CD4-positive, alpha-beta T cell treated with Interferon gamma for 1 hour (primary cell): ENCODE results near the gene THAP10.
A peak's percentile ranks its signal among the peaks of the same experiment; 100 is the strongest.
"Not testable (repeated sequence)": the region's sequence is repeated elsewhere in the genome, so short reads cannot be mapped to it uniquely, and the experiment has no call there.

Experiments
- DNase-seq: peaks from one replicate; pipeline ENCODE4 v3.0.0-alpha.2; 2020

The THAP10 gene

DNA sequence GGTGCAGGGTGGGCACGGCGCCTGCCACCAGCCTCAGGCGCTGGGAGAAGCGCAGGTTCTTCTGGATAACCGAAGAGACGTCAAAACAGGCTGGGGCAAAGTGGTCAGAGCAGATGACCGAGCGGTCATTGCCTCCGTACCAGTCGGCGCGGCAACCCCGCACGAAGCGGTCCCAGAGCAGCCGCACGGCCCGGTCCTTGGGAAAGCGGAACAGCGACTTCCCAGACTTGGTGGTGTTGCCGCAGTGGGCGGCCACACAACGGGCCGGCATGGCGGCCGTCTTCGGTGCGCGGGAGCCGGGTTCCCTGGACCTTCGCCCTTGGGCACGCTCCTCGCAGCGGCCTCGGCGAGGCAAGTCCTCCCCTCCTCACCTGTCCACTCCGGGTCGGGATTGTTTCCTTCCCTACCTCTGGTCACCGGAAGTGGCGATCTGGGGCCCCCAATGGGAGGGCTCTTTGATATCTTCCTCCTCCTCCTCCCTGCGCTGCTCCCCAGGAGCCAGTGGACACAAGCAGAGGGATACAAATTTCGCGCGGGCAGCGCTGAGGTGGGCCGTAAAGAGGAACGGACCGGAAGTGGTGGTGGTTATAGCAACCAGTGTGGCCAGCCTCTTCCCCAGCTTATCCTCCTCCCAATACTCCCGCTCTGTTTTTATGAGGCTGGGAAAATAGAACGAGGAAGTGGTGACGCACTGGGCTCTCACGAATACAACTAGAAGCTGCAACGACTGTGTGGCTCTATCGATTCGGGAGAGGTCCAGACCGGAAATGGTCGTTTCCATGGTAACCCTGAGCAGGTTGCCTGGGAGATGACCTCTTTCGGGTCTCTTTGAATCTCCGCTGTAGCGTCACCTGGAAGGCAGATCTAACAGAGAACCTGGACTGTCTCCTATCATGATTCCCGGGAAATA is at the start of gene THAP10, which contains the start of gene LRRC49:
THAP10 (minus strand) TSS at position 432 of the 910 bp plus-strand sequence; CDS start at position 271, 161 bp downstream.
LRRC49 (plus strand) TSS at position 825 of the 910 bp plus-strand sequence; CDS start at position 894, 69 bp downstream.
- DNase-seq, result peak; percentile 33

DNA sequence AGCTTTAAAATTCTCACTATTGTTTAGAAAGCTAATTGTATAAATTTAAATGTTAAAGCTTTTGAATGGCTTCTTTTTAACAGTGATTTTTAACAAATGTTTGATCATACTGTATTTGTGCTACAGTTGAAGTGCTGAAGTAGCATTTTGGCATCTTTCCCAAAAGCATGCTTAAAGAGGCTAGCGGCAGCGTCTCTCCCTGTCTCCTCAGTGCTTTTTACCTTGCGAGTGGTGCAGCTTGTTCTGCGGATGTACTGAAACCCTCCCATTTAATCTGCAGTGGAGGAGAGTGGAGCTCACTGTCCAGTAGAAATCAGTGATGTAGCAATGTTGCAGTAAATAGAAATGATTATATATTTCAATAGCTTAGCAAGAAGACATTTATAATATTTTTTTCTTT is 44.1 kb upstream of the THAP10 start:
- DNase-seq, result no peak

DNA sequence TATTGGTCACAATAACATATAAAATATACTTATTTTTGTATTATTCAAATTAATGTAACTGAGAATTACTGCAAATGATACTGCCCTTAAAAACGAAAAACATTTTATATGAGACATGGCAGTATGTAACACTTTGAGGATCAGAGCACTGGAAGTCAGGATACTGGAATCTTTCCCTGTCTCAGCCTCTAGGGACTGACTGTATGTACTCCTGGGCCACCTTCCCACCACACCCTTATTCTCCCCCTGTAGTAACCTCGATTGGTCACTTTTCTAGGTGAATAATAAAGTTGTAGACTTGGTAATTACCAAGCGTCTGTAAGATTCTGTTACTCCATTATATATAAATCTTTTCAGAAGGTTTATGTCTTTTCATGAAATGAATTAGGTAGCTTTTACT is 43.4 kb upstream of the THAP10 start:
- no peak for DNase-seq

DNA sequence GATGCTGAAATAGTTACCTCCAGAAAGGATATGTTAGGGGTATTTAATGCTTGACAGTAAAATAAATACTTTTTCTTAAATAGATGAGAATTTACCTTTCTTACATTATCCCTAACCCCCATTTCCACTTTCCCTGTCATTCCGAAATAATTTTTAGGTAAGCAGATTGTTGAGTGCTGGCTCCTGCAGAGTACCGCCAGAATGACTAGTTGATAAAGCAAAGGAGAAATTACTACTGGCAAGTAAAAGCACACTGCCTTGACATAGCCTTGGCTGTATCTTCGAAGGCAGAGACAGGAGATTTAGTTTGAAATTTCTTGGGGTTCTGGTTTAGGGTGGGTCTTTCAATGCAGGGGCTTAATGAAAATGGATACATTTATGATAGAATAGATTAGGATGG is 41.2 kb upstream of the THAP10 start:
- no peak for DNase-seq

DNA sequence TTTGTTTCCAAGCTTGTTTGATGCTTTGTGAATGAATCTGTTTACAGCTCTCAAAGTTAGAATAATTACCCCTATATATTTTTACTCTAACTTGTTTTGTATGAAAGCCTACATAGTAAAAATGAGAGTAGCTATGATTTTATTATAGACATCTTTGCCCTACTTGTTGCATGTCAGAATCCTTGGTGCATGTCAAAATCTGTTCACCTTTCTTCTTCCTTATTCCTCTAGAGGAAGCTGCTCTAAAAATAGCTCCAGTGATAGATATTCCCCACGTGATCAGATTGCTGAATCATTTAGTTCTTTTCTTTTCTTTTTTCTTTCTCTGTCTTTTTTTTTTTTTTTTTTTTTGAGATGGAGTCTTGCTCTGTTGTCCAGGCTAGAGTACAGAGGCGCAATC is 40.2 kb upstream of the THAP10 start:
- no peak for DNase-seq

DNA sequence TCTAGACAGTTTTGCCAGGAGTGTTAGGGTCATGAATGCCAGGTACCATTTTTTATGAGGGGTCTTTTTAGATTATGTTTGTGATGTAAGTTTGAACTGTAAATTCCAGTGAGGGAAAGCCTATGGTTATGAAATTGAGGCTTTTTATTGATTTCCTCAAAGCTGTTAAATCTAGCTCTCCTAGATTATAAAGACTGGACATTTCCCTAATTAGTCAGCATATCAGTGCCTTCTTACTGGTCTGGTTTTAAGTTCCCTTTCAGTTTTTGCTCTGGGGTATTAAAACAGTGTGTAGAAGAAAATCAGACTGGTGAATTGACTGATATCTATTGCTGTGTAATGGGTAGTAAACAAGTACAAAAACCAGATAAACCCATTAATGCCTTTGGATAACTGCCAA is 39.6 kb upstream of the THAP10 start:
- DNase-seq, result no peak

DNA sequence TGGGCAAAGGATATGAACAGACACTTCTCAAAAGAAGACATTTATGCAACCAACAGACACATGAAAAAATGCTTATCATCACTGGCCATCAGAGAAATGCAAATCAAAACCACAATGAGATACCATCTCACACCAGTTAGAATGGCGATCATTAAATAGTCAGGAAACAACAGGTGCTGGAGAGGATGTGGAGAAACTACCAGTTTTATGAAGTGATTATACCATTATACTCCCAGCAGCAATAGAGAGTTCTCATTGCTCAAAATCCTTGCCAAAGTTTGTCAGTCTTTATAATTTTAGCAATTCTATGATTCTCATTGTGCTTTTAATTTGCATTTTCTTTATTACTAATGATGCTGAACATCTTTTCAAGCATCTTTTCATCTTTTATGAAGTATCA is 34.7 kb upstream of the THAP10 start:
- not testable (repeated sequence) for DNase-seq

DNA sequence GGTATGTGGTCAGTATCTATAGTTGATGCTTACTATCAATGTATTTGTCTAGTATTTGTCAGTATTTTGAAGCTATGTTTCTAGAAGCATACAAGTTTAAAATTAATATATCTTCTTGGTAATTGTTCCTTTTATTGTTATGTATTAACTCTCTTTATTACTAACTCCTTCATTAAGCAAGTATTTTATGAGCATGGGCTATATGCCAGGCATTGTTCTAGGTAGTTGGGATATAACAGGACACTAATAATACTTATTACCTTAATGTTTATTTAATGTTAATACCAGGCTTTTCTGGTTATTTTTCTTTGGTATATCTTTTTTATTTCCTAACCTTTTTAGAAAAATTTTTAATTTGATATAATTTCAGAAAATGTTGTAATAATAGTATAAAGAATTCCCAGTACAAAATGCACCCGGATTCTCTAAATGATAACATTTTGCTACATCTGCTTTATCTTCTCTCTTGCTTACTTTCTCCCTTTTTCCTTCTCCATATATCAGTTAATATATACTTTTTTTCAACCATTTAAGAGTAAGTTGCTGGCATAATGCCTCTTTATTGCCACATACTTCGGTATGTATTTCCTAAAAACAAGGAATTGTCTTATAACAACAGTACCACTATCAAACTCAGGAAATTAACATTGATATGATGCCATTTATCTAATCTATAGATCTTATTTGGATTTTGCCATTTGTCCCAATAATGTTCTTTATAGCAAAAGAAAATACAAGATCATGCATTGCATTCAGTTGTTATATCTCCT is 31.3 kb upstream of the THAP10 start:
- no peak for DNase-seq

DNA sequence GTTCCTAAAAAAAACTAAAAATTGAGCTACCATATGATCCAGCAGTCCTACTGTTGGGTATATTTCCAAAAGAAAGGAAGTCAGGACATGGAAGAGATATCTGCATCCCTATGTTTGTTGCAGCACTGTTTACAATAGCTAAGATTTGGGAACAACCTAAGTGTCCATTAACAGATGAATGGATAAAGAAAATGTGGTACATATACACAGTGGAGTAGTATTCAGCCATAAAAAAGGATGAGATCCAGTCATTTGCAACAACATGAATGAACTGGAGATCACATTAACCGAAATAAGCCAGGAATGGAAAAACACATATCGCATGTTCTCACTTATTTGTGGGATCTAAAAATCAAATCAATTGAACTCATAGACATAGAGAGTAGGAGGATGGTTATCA is 29.9 kb upstream of the THAP10 start:
- DNase-seq, result no peak

DNA sequence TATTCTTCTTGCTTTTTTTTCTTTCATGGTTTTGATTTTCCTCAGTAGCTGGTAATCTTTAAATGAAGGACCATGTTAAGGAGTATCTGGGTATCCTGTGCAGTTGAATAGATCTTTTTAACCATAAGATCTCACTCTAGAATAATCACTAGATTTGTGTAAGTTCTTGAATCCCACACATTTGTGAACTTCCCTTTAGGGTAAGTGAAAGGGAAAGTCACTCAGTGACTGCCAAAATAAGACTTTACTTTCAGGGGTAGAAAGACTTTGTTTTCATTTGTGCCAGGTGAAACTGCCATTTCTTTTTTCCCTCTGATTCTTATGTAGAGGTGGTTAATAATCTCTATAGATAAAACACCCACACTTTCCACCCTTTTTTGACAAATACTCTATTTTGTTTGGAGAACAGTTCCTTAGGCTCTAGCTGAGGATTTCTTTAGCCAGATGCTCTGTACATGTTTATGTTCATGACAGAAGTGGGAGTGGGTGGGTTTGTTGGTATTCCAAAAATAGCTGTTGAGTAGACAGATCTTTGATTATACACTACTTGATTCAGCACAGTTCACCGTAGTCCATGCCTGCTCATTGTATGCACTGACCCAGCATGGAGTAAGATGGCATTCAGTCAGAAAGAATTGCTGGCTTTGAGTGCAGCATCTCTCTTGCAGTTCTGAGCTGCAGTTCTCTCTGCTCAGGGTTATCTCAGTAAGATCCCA is 28.9 kb upstream of the THAP10 start:
- no peak for DNase-seq

DNA sequence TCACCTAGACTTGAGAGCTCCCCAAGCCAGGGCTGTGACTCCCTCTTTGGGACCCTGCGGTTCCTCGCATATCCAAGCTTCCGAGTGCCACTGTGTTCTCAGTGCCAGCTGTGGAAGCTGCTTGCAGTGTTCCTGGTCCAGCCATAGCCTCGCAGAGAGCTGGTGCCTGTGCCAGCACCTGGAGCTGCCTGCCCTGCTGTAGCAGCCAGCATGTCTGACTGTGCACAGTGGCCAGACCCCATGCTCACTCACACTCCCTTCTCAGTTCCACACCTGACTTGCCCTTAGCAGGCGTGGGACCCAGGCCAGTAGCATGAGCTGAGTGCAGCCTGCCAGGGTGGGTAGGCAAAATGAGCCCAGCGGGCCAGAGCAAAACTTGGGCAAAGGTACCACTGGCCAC is 25.7 kb upstream of the THAP10 start:
- DNase-seq, result no peak

DNA sequence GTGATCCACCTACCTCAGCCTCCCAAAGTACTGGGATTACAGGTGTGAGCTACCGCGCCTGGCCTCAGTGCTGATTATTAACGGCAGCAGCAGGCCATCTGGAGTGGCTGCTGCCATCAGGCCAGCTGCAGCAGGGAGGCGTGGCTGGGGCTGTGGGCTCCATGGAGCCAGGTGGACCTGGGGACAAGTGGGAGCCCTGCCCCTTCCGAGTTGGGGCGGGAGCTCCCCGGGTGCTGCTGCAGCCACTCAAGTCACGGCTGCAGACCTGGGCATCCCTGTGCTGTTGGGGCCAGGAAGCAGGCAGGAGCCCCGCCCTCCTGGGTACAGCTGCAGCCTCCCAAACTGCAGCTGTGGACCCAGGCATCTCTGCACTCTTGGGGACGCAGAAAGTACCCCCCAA is 24.3 kb upstream of the THAP10 start:
- no peak for DNase-seq

DNA sequence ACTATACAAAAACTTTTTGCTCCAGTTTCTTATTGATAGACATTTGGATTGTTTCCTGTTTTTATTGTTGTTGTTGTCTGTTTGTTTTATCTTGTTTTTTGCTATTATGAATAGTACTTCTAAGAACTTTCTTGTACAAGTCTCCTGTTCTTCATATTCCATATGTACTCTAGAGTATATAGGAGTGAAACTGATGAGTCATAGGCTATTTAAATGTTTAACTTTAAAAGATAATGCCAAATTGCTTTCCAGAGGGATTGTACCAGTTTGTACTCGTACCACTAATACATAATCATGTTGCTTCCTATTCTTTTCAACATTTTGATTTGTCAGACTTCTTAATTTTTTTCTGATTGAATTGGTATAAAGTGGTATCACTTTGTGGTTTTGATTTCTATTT is 20.0 kb upstream of the THAP10 start:
- no peak for DNase-seq

DNA sequence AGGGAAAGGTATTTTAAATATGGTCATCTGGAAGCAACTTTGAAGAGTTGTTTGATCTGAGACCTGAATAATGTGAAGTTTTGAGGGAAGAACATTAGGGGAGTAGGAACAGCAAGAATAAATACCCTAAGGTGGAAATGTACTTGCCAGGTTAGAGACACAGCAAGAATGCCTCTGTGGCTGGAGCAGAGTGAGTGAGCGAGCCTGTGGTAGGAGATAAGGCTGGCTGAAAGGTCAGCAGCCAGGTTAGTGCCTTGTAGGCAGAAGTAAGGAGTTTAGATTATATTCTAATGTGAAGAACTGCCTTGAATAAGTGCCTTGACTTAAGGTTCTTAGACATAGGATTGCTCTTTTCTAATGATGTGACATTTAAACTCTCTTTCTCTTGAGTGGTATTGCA is 18.7 kb upstream of the THAP10 start:
- DNase-seq, result no peak

DNA sequence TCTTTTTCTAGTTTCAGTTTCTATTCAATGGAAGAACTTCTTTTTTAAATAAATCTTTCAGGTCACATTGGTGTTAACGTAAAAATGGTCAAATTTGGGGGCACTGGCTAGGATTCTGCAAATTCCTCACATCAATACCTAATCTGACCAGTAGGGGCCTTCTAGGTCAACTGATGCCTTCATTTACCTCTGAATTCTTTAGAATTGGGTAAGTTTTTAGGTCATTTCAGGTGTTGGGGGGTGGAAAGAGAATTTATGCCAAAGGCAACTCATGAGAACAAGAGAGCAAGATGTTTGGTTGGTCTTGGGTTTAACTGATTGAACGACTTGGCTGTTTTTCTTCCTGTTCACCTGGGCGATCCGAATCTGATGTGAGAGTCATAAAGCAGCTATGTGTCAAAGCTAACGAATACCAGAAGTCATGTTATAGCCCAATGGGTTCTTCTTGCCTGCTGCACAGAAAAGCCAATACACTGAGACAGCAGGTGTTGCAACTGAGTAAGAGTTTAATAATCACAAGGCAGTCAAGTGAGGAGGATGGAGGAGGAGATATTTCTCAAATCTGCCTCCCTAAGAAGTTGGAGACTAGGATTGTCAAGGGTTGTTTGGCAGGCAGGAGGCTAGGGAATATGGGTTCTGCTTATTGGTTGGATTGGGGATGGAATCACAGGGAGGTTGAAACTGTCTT is 15.7 kb upstream of the THAP10 start:
- DNase-seq, result no peak

DNA sequence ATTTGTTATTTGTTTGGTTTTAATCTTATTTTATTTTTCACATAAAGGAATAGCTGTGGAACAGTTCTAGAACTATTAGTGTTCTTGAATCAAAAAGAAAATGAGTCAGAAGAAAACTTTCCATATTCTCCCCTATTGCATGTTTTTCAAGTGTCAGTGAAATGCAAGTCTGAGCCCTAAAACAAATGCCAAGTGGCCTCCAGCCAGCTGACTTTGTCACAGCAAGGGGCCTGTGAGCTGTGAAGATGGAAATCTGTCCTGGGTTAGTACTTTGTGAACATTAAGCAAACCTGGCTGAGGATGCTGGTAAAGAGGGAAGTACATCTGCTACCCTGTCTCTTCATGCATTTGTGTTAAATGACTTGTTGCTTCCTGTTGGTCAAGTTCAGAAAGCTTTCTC is 14.6 kb upstream of the THAP10 start:
- no peak for DNase-seq

DNA sequence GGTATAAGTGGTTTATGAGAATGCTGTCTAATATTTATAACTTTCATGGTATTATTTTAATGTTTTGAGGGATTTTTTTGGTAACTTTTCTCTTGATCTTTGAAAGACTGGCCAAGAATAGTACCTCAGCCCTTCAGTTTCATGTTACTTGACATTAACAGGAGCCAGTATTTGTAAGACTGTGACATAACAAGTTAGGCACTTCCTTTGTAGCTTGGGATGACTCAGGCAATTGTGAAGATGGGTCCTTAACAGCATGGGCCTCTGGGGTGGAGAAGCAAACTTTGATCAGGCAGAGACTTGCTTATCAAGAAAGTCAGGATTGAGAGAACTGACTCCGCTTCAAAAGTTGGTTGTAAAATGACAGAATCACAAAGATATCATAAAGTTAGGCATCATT is 9.9 kb upstream of the THAP10 start:
- no peak for DNase-seq

DNA sequence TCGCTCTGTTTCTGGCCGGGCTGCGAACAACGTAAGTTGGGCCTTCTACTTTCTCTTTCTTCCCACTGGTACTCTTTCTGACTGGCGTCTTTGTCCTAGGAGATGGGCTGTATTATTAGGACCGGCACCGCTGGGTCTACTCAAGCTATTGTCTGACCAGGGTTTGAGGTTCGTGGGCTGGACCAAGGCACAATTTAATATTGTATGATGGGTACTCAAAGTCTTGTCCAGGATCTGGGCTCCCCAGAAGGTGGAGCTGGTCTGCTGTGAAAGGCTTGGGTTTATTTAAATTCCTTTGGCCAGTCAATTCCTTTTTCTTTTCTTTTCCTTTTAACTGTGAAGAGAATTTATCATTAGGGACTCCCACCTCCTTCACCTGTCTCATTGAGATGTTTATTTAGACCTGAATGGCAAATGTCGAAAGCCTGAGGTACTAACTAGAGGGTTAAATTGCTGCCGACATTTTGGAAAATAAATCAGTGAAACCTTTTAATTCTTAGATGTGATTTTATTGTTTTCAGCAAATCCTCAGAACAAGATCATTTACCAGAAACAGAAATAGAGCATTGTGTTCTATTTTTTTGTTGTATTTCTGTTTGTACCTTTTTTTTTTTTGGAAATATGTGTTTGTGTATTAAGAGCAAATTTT is 803 bp upstream of the THAP10 start:
- DNase-seq, result no peak

DNA sequence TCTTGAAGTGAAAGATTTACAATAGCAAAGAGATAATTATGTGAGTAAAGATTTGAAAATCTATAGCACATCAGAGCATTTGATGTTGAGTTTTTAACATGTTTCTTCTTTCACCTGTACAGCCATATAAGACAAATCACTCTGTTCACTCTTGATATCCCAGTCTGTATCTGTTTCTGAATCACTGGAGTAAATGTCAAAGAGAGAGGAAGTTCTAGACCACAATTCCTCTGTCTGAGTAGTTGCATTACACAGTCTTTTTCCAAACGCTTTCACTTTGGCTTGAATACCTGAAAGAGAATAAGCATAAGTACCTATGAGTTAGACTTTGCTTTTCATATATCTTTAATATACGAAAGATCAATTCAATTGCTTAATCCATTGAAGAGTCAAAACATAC is 9.9 kb downstream of the THAP10 start:
- DNase-seq, result no peak

DNA sequence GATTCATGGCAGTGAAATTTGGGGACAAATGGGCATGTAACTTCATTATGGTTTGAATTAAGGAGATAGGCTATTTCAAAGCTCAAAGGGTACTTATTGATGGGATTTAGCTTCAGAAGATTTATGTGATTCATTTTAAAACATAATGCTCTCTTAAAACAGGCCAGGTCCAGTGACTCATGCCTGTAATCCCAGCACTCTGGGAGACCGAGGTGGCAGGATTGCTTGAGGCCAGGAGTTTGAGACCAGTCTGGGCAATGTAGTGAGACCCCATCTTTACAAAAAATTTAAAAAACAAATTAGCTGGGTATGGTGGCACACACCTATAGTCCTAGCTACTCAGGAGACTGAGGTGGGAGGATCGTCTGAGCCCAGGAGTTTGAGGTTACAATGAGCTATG is 11.5 kb downstream of the THAP10 start:
- no peak for DNase-seq

DNA sequence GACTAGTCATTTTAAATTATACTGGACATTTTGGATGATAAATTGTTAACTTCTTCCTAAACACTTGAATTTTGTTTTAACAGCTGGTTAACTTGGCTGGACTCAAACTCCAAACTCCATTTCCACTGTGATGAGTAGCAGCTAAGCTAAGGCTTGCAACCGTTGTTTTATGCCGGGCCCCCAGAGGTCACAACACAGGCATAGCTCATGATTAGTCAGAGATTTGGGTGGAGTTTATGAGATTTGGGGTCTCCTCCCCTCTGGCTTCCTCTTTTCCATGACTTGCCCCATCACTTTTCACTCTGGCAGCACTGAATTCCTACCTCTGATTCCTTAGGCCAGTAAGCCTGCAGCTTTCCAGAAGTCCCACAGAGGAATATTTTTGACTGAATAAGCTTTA is 12.8 kb downstream of the THAP10 start:
- no peak for DNase-seq

DNA sequence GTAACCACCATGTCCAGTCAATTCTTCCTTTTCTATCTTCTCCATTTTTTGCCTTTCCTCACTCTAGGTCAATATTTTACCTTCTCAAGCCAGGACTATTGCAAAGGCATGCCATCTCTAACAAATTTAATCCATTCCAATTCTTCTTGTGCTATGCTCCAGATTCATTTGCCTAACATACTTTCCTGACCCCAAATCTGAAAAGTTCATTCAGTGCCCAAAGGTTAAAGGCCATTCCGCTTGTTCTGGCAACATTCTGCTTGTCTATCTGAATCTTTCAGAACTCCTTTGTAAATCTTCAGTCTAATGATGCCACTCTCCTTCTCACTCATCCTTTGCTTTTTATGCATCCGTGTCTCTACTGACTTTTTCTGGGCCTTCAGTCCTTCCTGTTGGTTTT is 15.6 kb downstream of the THAP10 start:
- no peak for DNase-seq
